GM21367 (cell line): ENCODE measurements around the gene ZPR1.

Source experiments
- ATAC-seq: cut with Tn5 transposase; IDR thresholded peaks from one replicate; pipeline ENCODE4 v1.9.1; 2021; ENCODE audit not compliant: unreplicated experiment

The ZPR1 gene

GRCh38 chr11:116792869-116793771 lies 5.3 kb upstream of the ZPR1 start:
- ATAC-seq, result no peak

GRCh38 chr11:116792144-116792868 lies 4.5 kb upstream of the ZPR1 start:
- no peak for ATAC-seq

GRCh38 chr11:116791813-116792143 lies 4.0 kb upstream of the ZPR1 start, which contains the start of gene APOA5:
APOA5 (minus strand) TSS chr11:116791879; CDS start chr11:116791860, 19 bp downstream.
- ATAC-seq, result no peak

GRCh38 chr11:116791002-116791812 lies 3.4 kb upstream of the ZPR1 start:
- no peak for ATAC-seq

GRCh38 chr11:116790167-116791001 lies 2.6 kb upstream of the ZPR1 start:
- no peak for ATAC-seq

GRCh38 chr11:116788975-116789374 lies 1.2 kb upstream of the ZPR1 start:
- ATAC-seq, result no peak

- ATAC-seq, result no peak
These were observed 711 bp upstream of the ZPR1 start for GRCh38 chr11:116788534-116788933.

- no peak for ATAC-seq
These were observed 412 bp downstream of the ZPR1 start for GRCh38 chr11:116787436-116787785.

GRCh38 chr11:116786966-116787365 lies 857 bp downstream of the ZPR1 start:
- ATAC-seq, result no peak

GRCh38 chr11:116786326-116786725 lies 1.5 kb downstream of the ZPR1 start:
- no peak for ATAC-seq

GRCh38 chr11:116782728-116783127 lies 5.1 kb downstream of the ZPR1 start:
- no peak for ATAC-seq

GRCh38 chr11:116778556-116778955 lies 9.3 kb downstream of the ZPR1 start:
- no peak for ATAC-seq

GRCh38 chr11:116777056-116777455 lies 10.8 kb downstream of the ZPR1 start:
- ATAC-seq, result no peak

- no peak for ATAC-seq
These were observed 11.3 kb downstream of the ZPR1 start for GRCh38 chr11:116776522-116776984.

GRCh38 chr11:116775975-116776374 lies 11.8 kb downstream of the ZPR1 start:
- ATAC-seq, result no peak

GRCh38 chr11:116774661-116775060 lies 13.2 kb downstream of the ZPR1 start:
- ATAC-seq, result no peak

- peak; percentile 28 for ATAC-seq
These were observed 14.4 kb downstream of the ZPR1 start for GRCh38 chr11:116773203-116774097.

GRCh38 chr11:116772443-116773202 lies 15.2 kb downstream of the ZPR1 start, which contains the start of gene BUD13:
BUD13 (minus strand) TSS chr11:116772987; CDS start chr11:116772964, 23 bp downstream.
- peak; percentile 75 for ATAC-seq

GRCh38 chr11:116771935-116772334 lies 15.9 kb downstream of the ZPR1 start:
- ATAC-seq, result no peak
